HepG2 (cell line): Measurements from ENCODE around the gene AGAP1. TPM values are rescaled to one million over a fixed set of nuclear protein-coding genes. Genes with fewer than 3 reads are reported as not detected.

ENCODE experiments used
- ATAC-seq: fragments of 200-7000 bp; cut with Tn5 transposase; 3 replicates; pipeline ENCODE4 v1.9.1; 2020; ENCODE audit warnings: mild to moderate bottlenecking, moderate library complexity
- BruUV-seq: library from RNA; stranded (reverse); fragments of 400-500 nt; replicated peaks from 2 replicates; lab custom pipeline; 2021; lab: Mats Ljungman, UMichigan
- CTCF ChIA-PET: fragments of 300-600 bp; formaldehyde crosslinking; extraction: SDS; loops from one replicate; lab custom pipeline; 2021; ENCODE audit warnings: low total read pairs, inconsistent platforms, low intra/inter-chr PET ratio; lab: Yijun Ruan, JAX
- POLR2A ChIA-PET: fragments of 350-600 bp; sonication (Branson Sonifier 250); formaldehyde crosslinking; loops from one replicate; lab custom pipeline; 2020; ENCODE audit warnings: antibody characterized with exemption, inconsistent platforms; lab: Yijun Ruan, JAX
- DNase-seq: peaks from one replicate; pipeline ENCODE4 v3.0.0-alpha.2; 2015; ENCODE audit warnings: low spot score
- FAIRE-seq: peaks from 3 replicates; lab custom pipeline; 2011; peaks lifted over from hg19 to GRCh38; lab: Jason Lieb, UNC
- H2AFZ ChIP-seq: one replicate; pipeline ENCODE4 v1.6.1; 2011; ENCODE audit warnings: low read length, inconsistent platforms
- H3K27ac ChIP-seq: fragments of 300-600 bp; 3 replicates; pipeline ENCODE4 v1.8.0; 2011; ENCODE audit warnings: mixed run types, mild to moderate bottlenecking, mixed read lengths, low read length, inconsistent platforms; ENCODE audit not compliant: insufficient read depth; ENCODE audit errors: extremely low read length
- H3K27me3 ChIP-seq, 2 experiments: fragments of 200-600 bp in 1 of 2; 2 replicates in 1 of 2; 3 replicates in 1 of 2; pipeline versions ENCODE4 v1.6.0 to v1.8.0; 2011; ENCODE audit warnings: low read length in 2 of 2, mild to moderate bottlenecking in 2 of 2, moderate library complexity in 2 of 2, inconsistent platforms in 1 of 2; ENCODE audit not compliant: insufficient read depth in 2 of 2, control insufficient read depth in 1 of 2
- H3K36me3 ChIP-seq, 2 experiments: fragments of 200-600 bp in 1 of 2; replicated peaks in 1 of 2; 2 replicates in 1 of 2; 3 replicates in 1 of 2; pipeline versions ENCODE4 v1.5.1 to v1.8.0; 2011; ENCODE audit warnings: low read length in 2 of 2, inconsistent platforms in 1 of 2; ENCODE audit not compliant: insufficient read depth in 2 of 2, control insufficient read depth in 1 of 2
- H3K4me1 ChIP-seq: 2 replicates; pipeline ENCODE4 v1.5.1; 2012; ENCODE audit warnings: low read length, inconsistent platforms; ENCODE audit not compliant: insufficient read depth
- H3K4me2 ChIP-seq: 2 replicates; pipeline ENCODE4 v1.6.0; 2011; ENCODE audit warnings: low read depth, low read length, inconsistent platforms
- H3K4me3 ChIP-seq, 3 experiments: fragments of 200-600 bp in 1 of 3; sonication (generic), shearing (Covaris generic) in 1 of 3; replicated peaks in 1 of 3; 2 replicates each; pipeline ENCODE4 v1.5.1; 2011 to 2016; ENCODE audit warnings: low read length in 3 of 3, inconsistent platforms in 2 of 3, low read depth in 2 of 3, mild to moderate bottlenecking in 2 of 3, control low read depth in 1 of 3, mixed read lengths in 1 of 3; ENCODE audit not compliant: insufficient read depth in 1 of 3
- H3K79me2 ChIP-seq: one replicate; pipeline ENCODE4 v1.6.1; 2011; ENCODE audit warnings: low read length, inconsistent platforms; ENCODE audit not compliant: insufficient read depth
- H3K9ac ChIP-seq: 2 replicates; pipeline ENCODE4 v1.6.0; 2011; ENCODE audit warnings: mild to moderate bottlenecking, low read depth, low read length, inconsistent platforms; ENCODE audit not compliant: insufficient read depth
- H3K9me3 ChIP-seq: 2 replicates; pipeline ENCODE4 v1.5.1; 2012; ENCODE audit warnings: mild to moderate bottlenecking, low read length
- H4K20me1 ChIP-seq: 2 replicates; pipeline ENCODE4 v1.6.0; 2011; ENCODE audit warnings: inconsistent platforms, mild to moderate bottlenecking, low read length, moderate library complexity; ENCODE audit not compliant: insufficient read depth
- CC2D1A ChIP-seq: sonication (generic); formaldehyde crosslinking; IDR thresholded peaks from 2 replicates; pipeline ENCODE4 v1.8.1; 2023; ENCODE audit warnings: mild to moderate bottlenecking, missing genetic modification reagents
- CEBPB ChIP-seq: IDR thresholded peaks from 2 replicates; pipeline ENCODE4 v1.6.1; 2011; ENCODE audit warnings: low read depth, low read length, improper control_type of control experiment, borderline replicate concordance
- HNF4A ChIP-seq: sonication (generic); formaldehyde crosslinking; IDR thresholded peaks from 2 replicates; pipeline ENCODE4 v1.4.0; 2020; ENCODE audit warnings: missing genetic modification reagents
- KDM2A ChIP-seq: sonication (generic); formaldehyde crosslinking; IDR thresholded peaks from 2 replicates; pipeline ENCODE4 v1.4.0; 2020; ENCODE audit warnings: low read depth, missing genetic modification reagents, borderline replicate concordance
- NFIB ChIP-seq: sonication (generic); formaldehyde crosslinking; IDR thresholded peaks from 2 replicates; pipeline ENCODE4 v1.9.0; 2021; ENCODE audit warnings: missing genetic modification reagents, mild to moderate bottlenecking, borderline replicate concordance
- STAG1 ChIP-seq: sonication (generic); formaldehyde crosslinking; IDR thresholded peaks from 2 replicates; pipeline ENCODE4 v1.4.0; 2020; ENCODE audit warnings: missing genetic modification reagents
- TAF15 ChIP-seq: fragments of 200-400 bp; formaldehyde crosslinking; IDR thresholded peaks from one replicate; pipeline ENCODE4 v1.6.1; 2018; ENCODE audit warnings: mild to moderate bottlenecking, low read depth, low read length; ENCODE audit not compliant: poor library complexity, severe bottlenecking
- THYN1 ChIP-seq: sonication (generic); formaldehyde crosslinking; IDR thresholded peaks from 2 replicates; pipeline ENCODE4 v1.8.1; 2023; ENCODE audit warnings: low read depth, mild to moderate bottlenecking, moderate library complexity, missing genetic modification reagents, borderline replicate concordance
- TRIM24 ChIP-seq: sonication (generic); formaldehyde crosslinking; IDR thresholded peaks from 2 replicates; pipeline ENCODE4 v1.8.0; 2022; ENCODE audit warnings: mild to moderate bottlenecking, missing genetic modification reagents
- ZNF292 ChIP-seq: sonication (generic); formaldehyde crosslinking; IDR thresholded peaks from 2 replicates; pipeline ENCODE4 v1.8.1; 2022; ENCODE audit warnings: mild to moderate bottlenecking, low read depth, missing genetic modification reagents, borderline replicate concordance
- ZNF34 ChIP-seq: sonication (generic); formaldehyde crosslinking; IDR thresholded peaks from 2 replicates; pipeline ENCODE4 v1.4.0; 2020; ENCODE audit warnings: mild to moderate bottlenecking, missing genetic modification reagents, borderline replicate concordance
- ZNF607 ChIP-seq: sonication (generic); formaldehyde crosslinking; IDR thresholded peaks from 2 replicates; pipeline ENCODE4 v1.5.1; 2020; ENCODE audit warnings: missing genetic modification reagents, mild to moderate bottlenecking, borderline replicate concordance
- ZNF747 ChIP-seq: sonication (generic); formaldehyde crosslinking; IDR thresholded peaks from 2 replicates; pipeline ENCODE4 v1.8.1; 2023; ENCODE audit warnings: missing genetic modification reagents, mild to moderate bottlenecking, borderline replicate concordance
- ZSCAN25 ChIP-seq: sonication (generic); formaldehyde crosslinking; IDR thresholded peaks from 2 replicates; pipeline ENCODE4 v1.8.0; 2022; ENCODE audit warnings: mild to moderate bottlenecking, missing genetic modification reagents
- WGBS: methylation state at CpG from one replicate; pipeline ENCODE4 v1.1.6; 2017; ENCODE audit warnings: low lambda C conversion rate; 5-methylcytosine and 5-hydroxymethylcytosine counted together
- in situ Hi-C: cut with HindIII; loops from 2 replicates; pipeline ENCODE4 v1.10.0; 2017; ENCODE audit warnings: low pct_unique_long_range_greater_than_20kb; ENCODE audit not compliant: extremely low pct_ligation_motif_present
- intact Hi-C: fragments of 100-400 bp; cut with micrococcal nuclease; formaldehyde crosslinking; loops from one replicate; pipeline ENCODE4 v1.10.0; 2022; ENCODE audit not compliant: unreplicated experiment
- polyA plus RNA-seq, 8 experiments: library from polyadenylated mRNA; depleted of rRNA in 3 of 8; stranded (reverse) in 7 of 8; unstranded in 1 of 8; fragments of >200 nt; fragmentation: Illumina TruSeq in 4 of 8; extraction: Trizol in 4 of 8; gene quantifications; 2 replicates each; pipeline versions ENCODE4 v1.2.1 to v1.2.3, GENCODE V29; 2011 to 2016; ENCODE audit warnings: low read depth in 4 of 8, missing spikeins in 1 of 8, mixed read lengths in 1 of 8; ENCODE audit not compliant: insufficient read depth in 1 of 8
- total RNA-seq, 5 experiments: library from RNA; depleted of rRNA; stranded (reverse); fragments of >200 nt; fragmentation: Illumina TruSeq; extraction: Trizol; gene quantifications; 2 replicates each; pipeline ENCODE4 v1.2.3, GENCODE V29; 2016; ENCODE audit warnings: low read depth in 1 of 5
- TF ChIP-seq, protein P1 (sequence below): sonication (generic); formaldehyde crosslinking; IDR thresholded peaks from 2 replicates; pipeline ENCODE4 v1.4.0; 2020; ENCODE audit warnings: missing genetic modification reagents, mild to moderate bottlenecking, borderline replicate concordance
- TF ChIP-seq, protein P2 (sequence below): sonication (generic); formaldehyde crosslinking; IDR thresholded peaks from 2 replicates; pipeline ENCODE4 v1.5.0; 2020; ENCODE audit warnings: mild to moderate bottlenecking, missing genetic modification reagents, moderate library complexity
- TF ChIP-seq, protein P3 (sequence below): sonication (generic); formaldehyde crosslinking; IDR thresholded peaks from 2 replicates; pipeline ENCODE4 v1.4.0; 2020; ENCODE audit warnings: missing genetic modification reagents, low read depth, mild to moderate bottlenecking, borderline replicate concordance

Gene AGAP1
- total and polyA plus RNA-seq, 2 of the 13 experiments (the other 11 are each of a cell fraction or from before 2014, with no cell fraction given) = 21.2 to 32.7 TPM

DNA sequence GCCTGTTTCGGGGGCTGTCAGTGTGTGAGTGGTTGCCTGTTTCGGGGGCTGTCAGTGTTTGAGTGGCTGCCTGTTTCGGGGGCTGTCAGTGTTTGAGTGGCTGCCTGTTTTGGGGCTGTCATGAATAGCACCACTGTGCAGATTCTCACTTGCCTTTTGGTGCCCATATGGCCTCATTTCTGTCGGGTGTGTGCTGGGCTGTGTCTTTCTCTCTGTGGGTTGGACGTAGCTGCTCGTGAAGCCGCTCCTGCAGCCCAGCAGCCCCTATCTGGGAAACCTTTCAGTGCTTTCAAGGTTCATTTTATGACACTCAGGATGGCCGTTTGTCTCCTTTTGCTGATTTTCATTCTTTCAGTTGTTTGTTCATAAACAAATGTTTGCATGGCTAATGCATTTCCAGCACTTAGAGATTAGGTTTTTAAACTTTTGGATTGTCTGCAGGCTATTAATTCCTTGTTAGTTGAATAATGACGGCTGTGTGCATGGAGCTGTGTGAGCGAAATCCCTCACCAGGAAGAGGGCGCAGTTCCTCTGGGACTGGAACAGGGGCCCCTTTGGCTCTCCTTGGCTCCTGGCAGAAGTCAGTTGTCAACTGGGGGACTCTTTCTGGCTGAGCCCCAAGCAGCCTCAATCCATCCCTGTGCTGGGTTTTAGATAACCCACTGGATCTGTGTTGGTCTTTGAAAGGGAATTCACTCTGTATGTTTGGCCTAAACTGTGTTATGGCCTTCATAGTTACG, 10.8 kb downstream of the AGAP1 start:
- peak overlapping the region in 2 of 3 experiments; percentile 2 to 56; a peak in 2 of 6 replicates for H3K4me3 ChIP-seq
- H3K4me2 ChIP-seq = peak overlapping the region; percentile 70
- H3K27me3 ChIP-seq = no peaks in the 10 kb centered on the region
- ATAC-seq = peak; percentile 74
- H3K9ac ChIP-seq = peak overlapping the region; percentile 46
- in situ Hi-C loops (no loop called here), intact Hi-C loops (loop anchor here (2.0 kb wide), 1 partner anchor 38 kb away; no protein-coding TSS in a partner anchor)
- no peak overlapping the region for H2AFZ ChIP-seq
- H3K36me3 ChIP-seq = no peaks in the 10 kb centered on the region; a peak in 1 of 5 replicates
- no TSS peak for BruUV-seq
- 65% methylated on average over 12 of the region's 12 CpGs for WGBS
- H3K27ac ChIP-seq = peak overlapping the region; percentile 75
- H3K79me2 ChIP-seq = peaks cover 90% of the 10 kb centered on the region
- ChIA-PET CTCF (no interaction called here), POLR2A (interaction anchor here (0.7 to 1.7 kb wide), 4 partner anchors 8 to 38 kb away, joined by 3 to 7 read pairs (median 4); no protein-coding TSS in a partner anchor)
- peaks cover 35% of the 10 kb centered on the region; the same call in 1 of the 2 replicates for H4K20me1 ChIP-seq
- FAIRE-seq = no peak
- peak; percentile 27 for DNase-seq
- no peaks in the 10 kb centered on the region for H3K9me3 ChIP-seq
- peaks cover 65% of the 10 kb centered on the region for H3K4me1 ChIP-seq
- TF ChIP-seq TRIM24 (CRISPR knock-in tag) (no peak), CC2D1A (CRISPR knock-in tag) (no peak), STAG1 (CRISPR knock-in tag) (peak; percentile 24; the same call in 1 of the 2 replicates), ZNF607 (peak; percentile 51; the same call in 1 of the 2 replicates), THYN1 (CRISPR knock-in tag) (no peak), CEBPB (no peak), ZNF292 (CRISPR knock-in tag) (no peak), ZNF34 (CRISPR knock-in tag) (0 out of 2 replicates have a peak, but pooled peaks have one; percentile 1), ZSCAN25 (CRISPR knock-in tag) (no peak), NFIB (no peak), HNF4A (CRISPR knock-in tag) (no peak), TAF15 (no peak), KDM2A (CRISPR knock-in tag) (0 out of 2 replicates have a peak, but pooled peaks have one; percentile 2), ZNF747 (CRISPR knock-in tag) (0 out of 2 replicates have a peak, but pooled peaks have one; percentile 4)
- TF ChIP-seq, protein P1, sequence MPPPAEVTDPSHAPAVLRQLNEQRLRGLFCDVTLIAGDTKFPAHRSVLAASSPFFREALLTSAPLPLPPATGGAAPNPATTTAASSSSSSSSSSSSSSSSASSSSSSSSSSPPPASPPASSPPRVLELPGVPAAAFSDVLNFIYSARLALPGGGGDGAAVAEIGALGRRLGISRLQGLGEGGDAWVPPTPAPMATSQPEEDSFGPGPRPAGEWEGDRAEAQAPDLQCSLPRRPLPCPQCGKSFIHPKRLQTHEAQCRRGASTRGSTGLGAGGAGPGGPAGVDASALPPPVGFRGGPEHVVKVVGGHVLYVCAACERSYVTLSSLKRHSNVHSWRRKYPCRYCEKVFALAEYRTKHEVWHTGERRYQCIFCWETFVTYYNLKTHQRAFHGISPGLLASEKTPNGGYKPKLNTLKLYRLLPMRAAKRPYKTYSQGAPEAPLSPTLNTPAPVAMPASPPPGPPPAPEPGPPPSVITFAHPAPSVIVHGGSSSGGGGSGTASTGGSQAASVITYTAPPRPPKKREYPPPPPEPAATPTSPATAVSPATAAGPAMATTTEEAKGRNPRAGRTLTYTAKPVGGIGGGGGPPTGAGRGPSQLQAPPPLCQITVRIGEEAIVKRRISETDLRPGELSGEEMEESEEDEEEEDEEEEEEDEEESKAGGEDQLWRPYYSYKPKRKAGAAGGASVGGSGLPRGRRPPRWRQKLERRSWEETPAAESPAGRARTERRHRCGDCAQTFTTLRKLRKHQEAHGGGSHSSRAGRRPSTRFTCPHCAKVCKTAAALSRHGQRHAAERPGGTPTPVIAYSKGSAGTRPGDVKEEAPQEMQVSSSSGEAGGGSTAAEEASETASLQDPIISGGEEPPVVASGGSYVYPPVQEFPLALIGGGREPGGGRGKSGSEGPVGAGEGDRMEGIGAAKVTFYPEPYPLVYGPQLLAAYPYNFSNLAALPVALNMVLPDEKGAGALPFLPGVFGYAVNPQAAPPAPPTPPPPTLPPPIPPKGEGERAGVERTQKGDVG = peak; percentile 76
- TF ChIP-seq, protein P2, sequence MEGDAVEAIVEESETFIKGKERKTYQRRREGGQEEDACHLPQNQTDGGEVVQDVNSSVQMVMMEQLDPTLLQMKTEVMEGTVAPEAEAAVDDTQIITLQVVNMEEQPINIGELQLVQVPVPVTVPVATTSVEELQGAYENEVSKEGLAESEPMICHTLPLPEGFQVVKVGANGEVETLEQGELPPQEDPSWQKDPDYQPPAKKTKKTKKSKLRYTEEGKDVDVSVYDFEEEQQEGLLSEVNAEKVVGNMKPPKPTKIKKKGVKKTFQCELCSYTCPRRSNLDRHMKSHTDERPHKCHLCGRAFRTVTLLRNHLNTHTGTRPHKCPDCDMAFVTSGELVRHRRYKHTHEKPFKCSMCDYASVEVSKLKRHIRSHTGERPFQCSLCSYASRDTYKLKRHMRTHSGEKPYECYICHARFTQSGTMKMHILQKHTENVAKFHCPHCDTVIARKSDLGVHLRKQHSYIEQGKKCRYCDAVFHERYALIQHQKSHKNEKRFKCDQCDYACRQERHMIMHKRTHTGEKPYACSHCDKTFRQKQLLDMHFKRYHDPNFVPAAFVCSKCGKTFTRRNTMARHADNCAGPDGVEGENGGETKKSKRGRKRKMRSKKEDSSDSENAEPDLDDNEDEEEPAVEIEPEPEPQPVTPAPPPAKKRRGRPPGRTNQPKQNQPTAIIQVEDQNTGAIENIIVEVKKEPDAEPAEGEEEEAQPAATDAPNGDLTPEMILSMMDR (CRISPR knock-in tag) = peak; percentile 39
- TF ChIP-seq, protein P3, sequence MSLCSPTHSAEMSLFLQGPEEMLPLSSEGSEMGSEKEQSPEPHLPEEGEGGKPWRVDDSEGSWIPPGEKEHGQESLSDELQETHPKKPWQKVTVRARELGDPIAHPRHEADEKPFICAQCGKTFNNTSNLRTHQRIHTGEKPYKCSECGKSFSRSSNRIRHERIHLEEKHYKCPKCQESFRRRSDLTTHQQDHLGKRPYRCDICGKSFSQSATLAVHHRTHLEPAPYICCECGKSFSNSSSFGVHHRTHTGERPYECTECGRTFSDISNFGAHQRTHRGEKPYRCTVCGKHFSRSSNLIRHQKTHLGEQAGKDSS (CRISPR knock-in tag) = 0 out of 2 replicates have a peak, but pooled peaks have one; percentile 18
